Vagina (tissue), 2 donors: ENCODE measurements around the gene SLC16A11.

Experiments
- CTCF ChIP-seq, 3 experiments: fragments of 450-650 bp in 2 of 3; fragments of 200-600 bp in 1 of 3; sonication (generic) in 1 of 3; IDR thresholded peaks; one replicate each; pipeline ENCODE4 v1.5.1; 2017 to 2019; ENCODE audit warnings: antibody characterized with exemption in 3 of 3, mild to moderate bottlenecking in 2 of 3, moderate library complexity in 2 of 3
- POLR2AphosphoS5 ChIP-seq, 2 donors: sonication (generic); formaldehyde crosslinking; IDR thresholded peaks; one replicate each; pipeline ENCODE4 v1.9.0; 2017; ENCODE audit warnings: antibody characterized with exemption in 2 of 2, mild to moderate bottlenecking in 2 of 2, low read depth in 1 of 2; ENCODE audit not compliant: insufficient read depth in 1 of 2

GRCh38 chr17:7022781-7023571, 20.9 kb downstream of the SLC16A11 start, which contains the start of gene BCL6B:
- TF ChIP-seq CTCF (IDR thresholded peaks at IDR 0.05) (no peak), POLR2AphosphoS5 (IDR thresholded peaks at IDR 0.05; ENCODE audit: insufficient read depth in 1 of 2, low read depth in 1 of 2) (no peak)
